ENCODE results near the gene KLHDC4. TPM values are rescaled to one million over a fixed set of nuclear protein-coding genes. Genes with fewer than 3 reads are reported as not detected.

The KLHDC4 gene
- total RNA-seq, 1 experiment from 2014 or later = 76.2 TPM

DNA sequence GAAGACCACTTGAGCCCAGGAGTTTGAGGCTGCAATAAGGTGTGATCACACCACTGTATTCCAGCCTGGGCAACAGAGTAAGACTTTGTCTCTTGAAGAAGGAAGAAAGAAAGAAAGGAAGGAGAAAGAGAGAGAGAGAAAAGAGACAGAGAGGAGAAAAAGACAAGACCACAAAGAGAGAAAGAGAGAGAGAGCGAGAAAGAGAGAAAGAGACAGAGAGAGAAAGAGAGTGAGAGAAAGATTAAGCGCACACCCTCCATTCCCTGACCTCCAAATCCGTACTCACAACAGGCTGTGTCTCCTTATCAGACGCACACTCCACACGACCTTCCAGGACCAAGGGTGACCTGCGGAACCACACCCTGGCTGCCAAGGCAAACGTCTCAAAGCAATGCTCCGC lies 19.6 kb downstream of the KLHDC4 start:
- Mint-ChIP-seq H3K9me3 (peaks cover 5 to 9% of the 10 kb centered on the region in 2 experiments; a peak in 3 of 5 replicates), H3K4me3 (no peak overlapping the region), H3K36me3 (ENCODE audit: insufficient read depth in 1 of 3, low read depth in 3 of 3) (peaks cover 56 to 83% (median 79%) of the 10 kb centered on the region in 3 experiments), H3K27me3 (ENCODE audit: low read depth) (no peaks in the 10 kb centered on the region), H3K27ac (no peak overlapping the region), H3K4me1 (no peaks in the 10 kb centered on the region)
- H3K18ac ChIP-seq (ENCODE audit: insufficient read length, low read depth, low read length) = no peak overlapping the region
- H3K27ac ChIP-seq (ENCODE audit: insufficient read length, low read depth, low read length) = no peak overlapping the region
- H3K14ac ChIP-seq (ENCODE audit: insufficient read depth, low read length) = no peak overlapping the region
- no peaks in the 10 kb centered on the region for H3K23me2 ChIP-seq (ENCODE audit: insufficient read length, low read depth, low read length, poor library complexity, severe bottlenecking)
- H3K27me3 ChIP-seq (ENCODE audit: insufficient read depth, low read length) = no peaks in the 10 kb centered on the region
- no peak overlapping the region for H2AFZ ChIP-seq (ENCODE audit: low read length)
- H3K79me2 ChIP-seq (ENCODE audit: insufficient read depth, low read length) = peaks cover 4% of the 10 kb centered on the region; the same call in 1 of the 2 replicates
- no peak overlapping the region for H3K4me2 ChIP-seq (ENCODE audit: insufficient read depth, insufficient read length, low read length)
- no peaks in the 10 kb centered on the region for H3K4me1 ChIP-seq (ENCODE audit: insufficient read depth, low read length)
- no peak overlapping the region for H4K8ac ChIP-seq (replicated peaks; ENCODE audit: insufficient read length, low read depth, low read length)
- H2BK120ac ChIP-seq (ENCODE audit: low read depth, low read length, poor library complexity, severe bottlenecking) = no peak overlapping the region
- H2BK12ac ChIP-seq (ENCODE audit: insufficient read length, low read depth, low read length) = no peak overlapping the region
- H2AK5ac ChIP-seq (ENCODE audit: insufficient read length, low read length) = no peak overlapping the region
- no peak overlapping the region for H2BK5ac ChIP-seq (ENCODE audit: insufficient read length, low read length)
- H3K56ac ChIP-seq (ENCODE audit: insufficient read length, low read depth, low read length) = no peak overlapping the region
- DNase-seq = no peak
- H2BK15ac ChIP-seq (ENCODE audit: low read depth, low read length) = no peak overlapping the region
- H4K20me1 ChIP-seq (ENCODE audit: control insufficient read depth, insufficient read depth, insufficient read length) = peaks cover 2% of the 10 kb centered on the region
- no peak overlapping the region for H4K91ac ChIP-seq (ENCODE audit: insufficient read length, low read depth, low read length)
- no peak overlapping the region for H4K5ac ChIP-seq (ENCODE audit: insufficient read length, low read depth, low read length)
- no peak overlapping the region for H3K4ac ChIP-seq (ENCODE audit: low read depth, low read length)
- no peak overlapping the region for H2BK20ac ChIP-seq (ENCODE audit: low read depth, low read length, poor library complexity, severe bottlenecking)
- H3K9ac ChIP-seq (ENCODE audit: extremely low read depth, insufficient read length, low read length) = no peak overlapping the region
- no CpG with 5 or more reads among the region's 8 CpGs for WGBS (ENCODE audit: extremely low coverage, insufficient read length, low lambda C conversion rate)
- TF ChIP-seq, protein P1, sequence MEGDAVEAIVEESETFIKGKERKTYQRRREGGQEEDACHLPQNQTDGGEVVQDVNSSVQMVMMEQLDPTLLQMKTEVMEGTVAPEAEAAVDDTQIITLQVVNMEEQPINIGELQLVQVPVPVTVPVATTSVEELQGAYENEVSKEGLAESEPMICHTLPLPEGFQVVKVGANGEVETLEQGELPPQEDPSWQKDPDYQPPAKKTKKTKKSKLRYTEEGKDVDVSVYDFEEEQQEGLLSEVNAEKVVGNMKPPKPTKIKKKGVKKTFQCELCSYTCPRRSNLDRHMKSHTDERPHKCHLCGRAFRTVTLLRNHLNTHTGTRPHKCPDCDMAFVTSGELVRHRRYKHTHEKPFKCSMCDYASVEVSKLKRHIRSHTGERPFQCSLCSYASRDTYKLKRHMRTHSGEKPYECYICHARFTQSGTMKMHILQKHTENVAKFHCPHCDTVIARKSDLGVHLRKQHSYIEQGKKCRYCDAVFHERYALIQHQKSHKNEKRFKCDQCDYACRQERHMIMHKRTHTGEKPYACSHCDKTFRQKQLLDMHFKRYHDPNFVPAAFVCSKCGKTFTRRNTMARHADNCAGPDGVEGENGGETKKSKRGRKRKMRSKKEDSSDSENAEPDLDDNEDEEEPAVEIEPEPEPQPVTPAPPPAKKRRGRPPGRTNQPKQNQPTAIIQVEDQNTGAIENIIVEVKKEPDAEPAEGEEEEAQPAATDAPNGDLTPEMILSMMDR (conservative IDR thresholded peaks at IDR 0.05) = no peak
- H3K79me1 ChIP-seq (ENCODE audit: insufficient read depth, low read depth, low read length, poor library complexity, severe bottlenecking) = no peaks in the 10 kb centered on the region
- no peak overlapping the region for H3K23ac ChIP-seq (ENCODE audit: insufficient read length, low read depth, low read length)
- no peak overlapping the region for H3T11ph ChIP-seq (ENCODE audit: low read length)
- H3K9me3 ChIP-seq (ENCODE audit: control insufficient read depth, low read depth, low read length) = no peaks in the 10 kb centered on the region

All from H9 (cell line).